ENCODE data around the gene NR3C2.
"Not testable (repeated sequence)": the region's sequence is repeated elsewhere in the genome, so short reads cannot be mapped to it uniquely, and the experiment has no call there.

The NR3C2 gene

DNA sequence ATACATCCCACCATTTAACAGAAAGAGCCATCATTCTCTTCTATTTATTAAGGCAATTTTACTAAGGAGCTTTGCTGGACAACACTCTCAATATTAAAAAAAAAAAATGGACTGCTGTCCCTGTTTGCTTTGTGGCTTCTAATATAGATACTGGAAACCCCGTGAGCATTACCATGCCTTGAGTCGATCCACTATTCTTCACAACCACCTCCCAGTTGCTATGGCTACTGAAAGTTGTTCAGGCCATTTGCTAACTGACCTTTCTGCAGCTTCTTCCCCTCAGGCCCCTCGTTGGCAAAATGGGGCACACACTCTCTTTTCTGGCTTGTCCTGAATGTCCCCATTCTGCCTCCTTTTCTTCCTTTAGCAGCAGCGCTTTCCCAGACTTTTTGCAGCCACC, 340.4 kb downstream of the NR3C2 start:
- Mint-ChIP-seq H3K4me3 (no peak overlapping the region), H3K36me3 (peaks cover 37% of the 10 kb centered on the region), H3K9me3 (no peaks in the 10 kb centered on the region), H3K27me3 (no peaks in the 10 kb centered on the region), H3K27ac (no peak overlapping the region), H3K4me1 (peaks cover 41% of the 10 kb centered on the region)

DNA sequence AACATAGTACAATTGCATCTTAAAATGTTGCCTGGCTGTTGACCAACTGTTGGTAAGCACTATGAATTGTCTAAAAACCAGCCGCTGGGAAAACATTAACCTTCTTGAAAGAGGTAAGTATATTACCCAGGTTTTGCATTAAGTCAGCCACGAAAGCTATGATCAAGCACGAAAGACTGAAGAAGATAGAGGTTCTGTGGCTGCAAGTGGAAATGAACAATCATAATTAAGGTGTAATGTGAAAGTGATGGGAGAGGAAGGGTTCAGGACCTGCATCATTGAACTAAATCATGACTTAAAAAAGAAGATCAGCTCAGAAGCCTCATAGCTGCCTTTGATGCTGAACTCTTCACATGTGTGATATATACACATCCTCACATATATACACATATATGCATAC, 341.0 kb downstream of the NR3C2 start:
- no peak overlapping the region for H3K4me3 Mint-ChIP-seq
- peaks cover 35% of the 10 kb centered on the region for H3K36me3 Mint-ChIP-seq

DNA sequence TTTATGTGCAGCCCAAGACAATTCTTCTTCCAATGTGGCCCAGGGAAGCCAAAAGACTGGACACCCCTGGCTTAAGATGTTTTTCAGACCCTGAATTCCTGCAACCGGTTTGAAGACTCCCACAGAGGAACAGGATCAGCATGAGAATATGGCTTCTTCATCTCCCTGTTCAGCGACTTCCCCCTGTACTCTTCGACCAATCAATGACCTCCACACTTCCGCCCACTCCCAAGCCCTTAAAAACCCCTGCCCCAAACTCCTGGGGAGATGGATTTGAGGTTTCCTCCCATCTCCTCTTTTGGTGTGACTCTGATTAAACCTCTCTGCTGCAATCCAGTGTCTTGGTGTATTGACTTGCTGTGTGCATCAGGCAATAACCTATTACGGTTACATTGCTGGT, 344.4 kb downstream of the NR3C2 start:
- H3K4me3 Mint-ChIP-seq: no peak overlapping the region
- H3K9me3 Mint-ChIP-seq: no peaks in the 10 kb centered on the region
- H3K27me3 Mint-ChIP-seq: no peaks in the 10 kb centered on the region
- no peak overlapping the region for H3K27ac Mint-ChIP-seq
- H3K36me3 Mint-ChIP-seq: peaks cover 22% of the 10 kb centered on the region
- peaks cover 36% of the 10 kb centered on the region for H3K4me1 Mint-ChIP-seq

More for the DNA sequence above, 341.0 kb downstream of the NR3C2 start:
- Mint-ChIP-seq H3K4me1 (peaks cover 43% of the 10 kb centered on the region), H3K27ac (peak overlapping the region; percentile 1), H3K27me3 (no peaks in the 10 kb centered on the region), H3K9me3 (no peaks in the 10 kb centered on the region)

DNA sequence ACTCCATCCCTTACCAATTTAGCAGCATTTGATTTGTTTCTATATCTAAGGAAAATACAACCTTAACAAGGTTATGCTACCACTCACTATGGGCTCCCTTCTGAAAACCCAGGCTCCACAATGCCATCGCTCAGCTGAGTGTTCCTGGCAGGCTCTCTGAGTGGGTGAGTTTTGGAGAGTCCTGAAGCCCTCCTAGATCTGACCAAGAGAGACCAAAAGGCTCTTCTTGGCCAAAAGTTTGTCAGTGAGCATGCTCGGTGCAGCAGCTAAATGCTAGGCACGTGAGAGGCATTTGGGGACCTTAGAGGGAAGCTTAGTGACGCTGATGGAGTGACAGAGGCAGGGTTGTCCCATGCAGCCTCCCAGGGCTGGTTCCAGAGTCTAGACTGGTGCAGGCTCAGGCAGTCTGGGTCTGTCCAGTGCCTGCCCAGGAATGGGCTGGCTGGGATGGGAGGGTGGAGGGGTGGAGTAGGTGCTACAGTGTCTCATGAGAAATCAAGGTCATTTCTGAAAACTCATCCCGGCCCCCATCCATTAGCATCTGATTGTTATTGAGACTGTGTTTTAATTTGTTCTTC, 346.8 kb downstream of the NR3C2 start:
- Mint-ChIP-seq H3K9me3 (no peaks in the 10 kb centered on the region), H3K27me3 (no peaks in the 10 kb centered on the region), H3K36me3 (peaks cover 11% of the 10 kb centered on the region), H3K27ac (no peak overlapping the region), H3K4me1 (peaks cover 25% of the 10 kb centered on the region), H3K4me3 (no peak overlapping the region)

DNA sequence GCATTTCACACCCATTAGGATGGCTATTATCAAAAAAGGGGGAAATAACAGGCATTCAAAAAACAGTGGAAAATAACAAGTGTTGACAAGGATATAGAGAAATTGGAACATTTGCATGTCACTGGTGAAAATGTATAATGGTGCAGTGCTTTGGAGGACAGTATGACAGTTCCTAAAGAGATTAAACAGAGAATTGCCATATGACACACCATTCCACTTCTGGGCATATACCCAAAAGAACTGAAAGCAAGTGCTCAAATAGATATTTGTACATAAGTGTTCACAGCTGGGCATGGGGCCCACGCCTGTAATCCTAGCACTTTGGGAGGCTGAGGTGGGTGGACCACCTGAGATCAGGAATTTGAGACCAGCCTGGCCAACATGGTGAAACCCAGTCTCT, 348.1 kb downstream of the NR3C2 start:
- no peak overlapping the region for H3K4me3 Mint-ChIP-seq
- H3K27me3 Mint-ChIP-seq: no peaks in the 10 kb centered on the region
- no peaks in the 10 kb centered on the region for H3K9me3 Mint-ChIP-seq
- H3K27ac Mint-ChIP-seq: peak overlapping the region; percentile 3
- peaks cover 21% of the 10 kb centered on the region for H3K4me1 Mint-ChIP-seq
- H3K36me3 Mint-ChIP-seq: peaks cover 8% of the 10 kb centered on the region

DNA sequence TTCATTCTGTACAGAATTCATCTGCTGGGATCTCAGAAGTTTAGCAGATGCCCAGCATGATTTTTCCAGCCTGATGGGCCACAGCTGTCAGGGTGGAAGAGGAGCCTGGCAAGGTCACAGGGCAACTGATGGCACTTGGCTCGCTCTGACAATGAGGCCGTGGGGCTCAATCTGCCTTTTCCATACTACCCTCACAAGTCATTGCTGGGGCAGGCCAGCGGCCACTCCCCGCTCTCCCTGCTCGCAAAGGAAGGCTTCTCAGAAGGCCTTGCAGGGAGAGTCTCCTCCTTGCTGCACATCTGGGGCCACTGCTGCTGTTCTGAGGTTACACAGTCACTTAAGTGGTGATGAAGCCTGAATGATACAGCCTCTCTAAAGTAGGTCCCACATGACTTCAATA, 349.1 kb downstream of the NR3C2 start:
- Mint-ChIP-seq H3K9me3 (no peaks in the 10 kb centered on the region), H3K27me3 (no peaks in the 10 kb centered on the region), H3K36me3 (peaks cover 6% of the 10 kb centered on the region), H3K4me1 (peaks cover 20% of the 10 kb centered on the region), H3K4me3 (no peak overlapping the region), H3K27ac (no peak overlapping the region)

DNA sequence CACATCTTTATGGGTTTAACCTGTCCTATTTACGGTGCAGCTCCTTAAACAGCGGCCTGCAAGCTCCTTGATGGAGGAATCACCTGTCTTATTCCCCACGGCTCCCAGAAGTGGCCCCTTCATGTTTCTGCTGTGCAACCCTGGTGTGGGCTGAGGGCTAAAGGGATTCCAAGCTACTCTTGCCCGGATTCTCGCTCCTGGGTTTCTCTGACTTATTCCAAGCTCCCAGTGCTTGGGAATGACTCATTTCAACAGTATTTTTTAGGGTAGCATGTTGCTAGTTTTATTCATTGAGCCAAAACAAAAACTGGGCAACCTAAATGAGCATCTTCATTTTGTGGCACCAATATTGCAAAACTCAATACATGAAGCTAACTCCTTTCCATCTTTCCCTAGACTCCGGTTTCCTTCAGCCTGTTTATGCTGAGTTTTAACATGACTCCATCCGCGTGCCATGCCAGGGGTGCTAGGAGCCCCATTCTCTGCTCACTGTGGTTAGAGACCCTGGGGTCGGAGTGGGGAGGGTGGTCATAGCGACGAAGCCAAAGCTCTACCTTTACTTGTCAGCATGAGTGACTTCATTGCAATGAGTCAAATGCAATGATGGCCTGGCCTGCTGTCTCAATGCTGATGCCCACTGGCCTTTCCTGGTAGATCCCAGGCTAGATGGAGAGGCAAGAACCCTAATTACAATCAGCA, 349.7 kb downstream of the NR3C2 start:
- Mint-ChIP-seq H3K9me3 (no peaks in the 10 kb centered on the region), H3K4me1 (peaks cover 23% of the 10 kb centered on the region), H3K27ac (no peak overlapping the region), H3K36me3 (peaks cover 6% of the 10 kb centered on the region), H3K4me3 (no peak overlapping the region), H3K27me3 (no peaks in the 10 kb centered on the region)

DNA sequence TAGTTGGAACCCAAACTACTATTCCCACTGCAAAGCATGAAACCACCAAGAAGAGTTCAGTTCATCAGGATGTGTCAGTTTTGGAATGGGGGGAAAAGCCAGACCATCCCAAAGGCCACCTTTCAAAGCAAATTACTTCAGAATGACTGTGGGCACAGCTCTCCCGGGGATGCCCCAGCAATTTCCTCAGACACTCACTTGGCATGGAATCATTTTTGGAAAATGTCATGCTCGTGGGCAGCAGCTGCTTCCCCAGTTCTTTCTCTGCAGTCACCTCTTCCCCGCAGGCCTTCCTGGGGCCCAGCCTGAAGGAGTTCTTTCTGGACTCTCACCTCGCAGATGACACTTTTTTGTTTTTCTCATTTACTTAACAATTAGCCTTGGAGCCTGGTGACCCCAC, 350.3 kb downstream of the NR3C2 start:
- no peak overlapping the region for H3K27ac Mint-ChIP-seq
- peaks cover 8% of the 10 kb centered on the region for H3K36me3 Mint-ChIP-seq
- no peak overlapping the region for H3K4me3 Mint-ChIP-seq
- H3K4me1 Mint-ChIP-seq: peaks cover 27% of the 10 kb centered on the region
- H3K9me3 Mint-ChIP-seq: no peaks in the 10 kb centered on the region
- no peaks in the 10 kb centered on the region for H3K27me3 Mint-ChIP-seq

DNA sequence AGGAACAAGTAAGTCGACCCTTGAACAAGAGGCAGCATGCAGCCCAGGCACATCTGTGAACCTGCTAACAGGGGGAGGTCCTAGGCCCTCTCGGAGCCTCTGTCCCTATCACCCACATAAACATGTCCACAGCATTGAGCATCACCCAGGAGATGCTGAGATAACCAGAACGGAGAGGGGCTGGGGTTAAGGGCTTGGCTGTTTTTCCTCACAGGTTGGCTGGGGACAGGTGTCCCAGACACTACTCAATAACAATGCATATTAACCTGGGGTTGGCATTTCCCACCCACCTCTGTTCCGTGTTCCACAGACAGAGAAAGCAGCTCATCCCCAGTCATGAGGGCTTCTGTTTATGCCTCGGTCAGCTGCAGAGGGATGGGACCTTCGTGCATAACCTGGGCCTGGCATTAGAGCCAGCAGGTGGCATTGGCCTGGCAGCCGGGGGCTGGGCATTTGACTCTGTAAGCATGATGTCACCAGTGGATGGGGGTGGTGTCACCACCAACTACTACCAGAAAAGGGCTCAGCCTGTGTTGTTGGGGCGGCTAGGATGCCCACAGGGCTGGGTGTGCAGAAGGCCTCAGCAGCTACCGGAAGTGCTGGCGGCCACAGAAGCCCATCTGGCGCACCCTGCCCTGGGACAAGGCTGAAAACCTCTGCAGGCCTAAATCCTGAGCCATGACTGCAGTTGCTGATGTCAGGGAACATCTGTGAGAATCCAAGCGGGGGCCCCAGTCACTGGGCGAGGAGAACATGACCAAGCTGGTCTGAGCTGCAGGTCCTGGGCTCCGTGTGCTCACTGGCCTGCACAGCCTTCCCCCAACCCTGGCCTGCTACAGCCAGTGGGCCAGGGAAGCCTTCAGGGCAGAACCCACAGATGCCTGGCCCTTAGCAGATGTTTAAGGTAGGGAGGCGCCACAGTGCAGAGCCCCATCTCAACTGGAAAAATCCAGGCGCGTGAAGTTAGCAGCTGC, 351.4 kb downstream of the NR3C2 start:
- H3K27ac Mint-ChIP-seq: no peak overlapping the region

DNA sequence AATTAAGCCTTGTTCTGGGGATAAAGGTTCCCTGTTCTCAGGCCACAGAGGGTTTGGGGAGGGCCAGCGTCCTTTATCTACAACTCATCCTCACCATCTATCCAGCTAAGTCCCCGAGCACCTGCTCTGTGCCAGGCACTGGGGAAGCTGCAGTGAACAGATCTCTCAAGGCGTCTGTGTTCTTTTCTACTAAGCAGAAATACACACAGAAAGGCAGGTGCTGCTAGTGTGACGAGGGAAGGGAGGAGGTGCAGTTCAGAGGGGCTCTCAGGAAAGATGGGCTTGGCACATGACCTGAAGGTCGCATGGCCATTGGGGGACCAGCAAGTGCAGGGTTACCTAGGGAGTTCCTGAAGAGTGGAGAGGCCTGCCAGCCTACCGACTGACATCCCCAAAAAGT, 352.2 kb downstream of the NR3C2 start:
- H3K4me3 Mint-ChIP-seq: no peak overlapping the region
- H3K27me3 Mint-ChIP-seq: no peaks in the 10 kb centered on the region
- no peak overlapping the region for H3K27ac Mint-ChIP-seq
- H3K4me1 Mint-ChIP-seq: peaks cover 38% of the 10 kb centered on the region
- peaks cover 9% of the 10 kb centered on the region for H3K9me3 Mint-ChIP-seq
- H3K36me3 Mint-ChIP-seq: peaks cover 13% of the 10 kb centered on the region

More for the DNA sequence above, 351.4 kb downstream of the NR3C2 start:
- no peaks in the 10 kb centered on the region for H3K27me3 Mint-ChIP-seq
- H3K9me3 Mint-ChIP-seq: peaks cover 2% of the 10 kb centered on the region
- no peak overlapping the region for H3K4me3 Mint-ChIP-seq
- peaks cover 30% of the 10 kb centered on the region for H3K4me1 Mint-ChIP-seq
- H3K36me3 Mint-ChIP-seq: peaks cover 8% of the 10 kb centered on the region

DNA sequence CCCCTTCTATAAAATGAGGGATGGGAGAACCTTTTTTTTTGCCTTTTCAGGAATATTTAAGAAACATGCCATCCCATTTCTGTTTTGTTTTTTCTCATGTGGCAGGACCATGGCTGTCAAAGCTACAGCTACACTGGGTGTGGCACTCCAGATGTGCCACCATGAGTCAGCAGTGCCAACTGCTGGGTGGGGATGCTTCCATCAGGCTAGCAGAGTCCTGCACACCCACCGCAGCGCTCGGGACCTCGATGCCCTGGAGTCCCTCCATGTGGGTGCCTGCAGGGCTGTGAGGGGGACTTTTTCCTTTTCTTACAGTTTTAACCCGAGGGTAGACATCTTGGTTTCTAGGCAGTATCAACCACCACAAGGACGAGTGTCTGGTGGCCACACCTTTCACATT, 352.6 kb downstream of the NR3C2 start:
- Mint-ChIP-seq H3K36me3 (peaks cover 15% of the 10 kb centered on the region), H3K27me3 (no peaks in the 10 kb centered on the region), H3K9me3 (peaks cover 9% of the 10 kb centered on the region), H3K4me1 (peaks cover 42% of the 10 kb centered on the region), H3K27ac (no peak overlapping the region), H3K4me3 (no peak overlapping the region)

DNA sequence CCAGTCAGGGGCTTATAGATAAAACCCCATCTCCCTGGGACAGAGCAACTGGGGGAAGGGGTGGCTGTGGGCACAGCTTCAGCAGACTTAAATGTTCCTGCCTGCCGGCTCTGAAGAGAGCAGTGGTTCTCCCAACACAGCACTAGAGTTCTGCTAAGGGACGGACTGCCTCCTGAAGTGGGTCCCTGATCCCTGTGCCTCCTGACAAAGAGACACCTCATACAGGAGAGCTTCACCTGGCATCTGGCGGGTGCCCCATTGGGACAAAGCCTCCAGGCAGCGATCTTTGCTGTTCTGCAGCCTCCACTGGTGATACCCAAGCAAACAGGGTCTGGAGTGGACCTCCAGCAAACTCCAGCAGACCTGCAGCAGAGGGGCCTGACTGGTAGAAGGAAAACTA, 359.1 kb downstream of the NR3C2 start:
- H3K4me3 Mint-ChIP-seq, H3K27ac Mint-ChIP-seq, H3K9me3 Mint-ChIP-seq, H3K27me3 Mint-ChIP-seq: not testable (repeated sequence)
- Mint-ChIP-seq H3K36me3 (peaks cover 44% of the 10 kb centered on the region), H3K4me1 (peaks cover 40% of the 10 kb centered on the region)

DNA sequence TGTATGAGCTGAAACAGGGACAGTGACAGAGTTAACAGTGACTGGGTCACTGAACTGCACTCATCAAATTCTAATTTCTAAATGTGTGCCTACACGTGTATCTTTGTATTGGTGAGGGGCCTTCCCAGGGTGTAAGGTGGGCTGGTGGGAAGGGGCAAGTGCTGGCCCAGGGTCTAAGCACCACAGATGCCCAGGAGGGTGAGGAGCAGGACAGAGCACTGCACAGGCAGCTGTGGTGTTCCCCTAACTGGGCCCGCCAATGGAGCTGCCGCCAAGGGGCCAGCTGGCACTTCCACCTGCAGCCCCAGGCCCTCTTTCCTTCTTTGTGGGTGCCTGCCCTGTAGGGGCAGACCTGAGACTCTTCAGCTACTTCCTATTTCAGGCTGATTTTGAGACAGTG, 360.5 kb downstream of the NR3C2 start:
- no peaks in the 10 kb centered on the region for H3K27me3 Mint-ChIP-seq
- peaks cover 45% of the 10 kb centered on the region for H3K36me3 Mint-ChIP-seq

DNA sequence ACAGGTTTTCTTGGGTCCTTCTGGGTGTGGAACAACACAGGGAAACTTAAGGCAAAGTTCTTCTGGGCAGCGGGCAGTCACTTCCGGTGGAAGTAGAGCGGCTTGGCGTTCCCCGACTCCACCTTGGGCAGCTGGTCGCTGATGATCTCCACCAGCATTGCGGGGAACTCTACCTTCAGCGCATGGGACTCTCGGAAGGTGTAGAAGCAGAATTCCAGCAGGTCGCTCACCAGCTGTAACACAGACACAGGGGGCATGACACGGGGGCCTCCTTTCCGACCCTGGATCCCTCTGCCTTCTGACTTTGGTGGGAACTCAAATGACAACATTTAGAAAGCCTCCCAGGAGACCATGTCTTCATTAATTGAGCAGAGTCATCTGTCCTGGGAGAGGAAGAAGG, 360.9 kb downstream of the NR3C2 start:
- Mint-ChIP-seq H3K4me1 (peaks cover 25% of the 10 kb centered on the region), H3K27me3 (no peaks in the 10 kb centered on the region), H3K4me3 (no peak overlapping the region), H3K27ac (no peak overlapping the region), H3K9me3 (peaks cover 9% of the 10 kb centered on the region), H3K36me3 (peaks cover 48% of the 10 kb centered on the region)

More for the DNA sequence above, 360.5 kb downstream of the NR3C2 start:
- H3K4me1 Mint-ChIP-seq: peaks cover 28% of the 10 kb centered on the region
- no peak overlapping the region for H3K4me3 Mint-ChIP-seq
- H3K27ac Mint-ChIP-seq: no peak overlapping the region
- peaks cover 9% of the 10 kb centered on the region for H3K9me3 Mint-ChIP-seq

DNA sequence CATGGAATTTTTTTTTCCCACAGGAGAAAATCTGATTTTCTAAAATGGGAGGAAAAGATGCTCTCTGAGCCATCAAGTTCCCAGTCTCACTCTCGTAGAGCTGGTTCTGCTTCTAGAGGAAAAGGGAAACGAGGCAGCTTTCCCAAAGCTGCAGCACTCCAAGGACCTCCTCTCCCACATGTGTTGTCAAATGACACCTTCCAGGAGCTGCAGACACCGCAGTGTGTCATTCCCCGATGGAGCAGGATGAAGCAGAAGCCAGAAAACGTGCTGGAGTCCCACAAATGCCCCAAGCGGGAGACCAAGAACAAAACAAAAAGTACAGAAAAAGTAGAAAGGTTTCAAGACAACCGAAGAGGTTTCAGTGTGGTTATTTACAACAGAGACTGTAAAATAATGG, 362.3 kb downstream of the NR3C2 start:
- Mint-ChIP-seq H3K4me3 (no peak overlapping the region), H3K27me3 (no peaks in the 10 kb centered on the region), H3K4me1 (peaks cover 13% of the 10 kb centered on the region), H3K36me3 (peaks cover 51% of the 10 kb centered on the region), H3K27ac (no peak overlapping the region), H3K9me3 (no peaks in the 10 kb centered on the region)

DNA sequence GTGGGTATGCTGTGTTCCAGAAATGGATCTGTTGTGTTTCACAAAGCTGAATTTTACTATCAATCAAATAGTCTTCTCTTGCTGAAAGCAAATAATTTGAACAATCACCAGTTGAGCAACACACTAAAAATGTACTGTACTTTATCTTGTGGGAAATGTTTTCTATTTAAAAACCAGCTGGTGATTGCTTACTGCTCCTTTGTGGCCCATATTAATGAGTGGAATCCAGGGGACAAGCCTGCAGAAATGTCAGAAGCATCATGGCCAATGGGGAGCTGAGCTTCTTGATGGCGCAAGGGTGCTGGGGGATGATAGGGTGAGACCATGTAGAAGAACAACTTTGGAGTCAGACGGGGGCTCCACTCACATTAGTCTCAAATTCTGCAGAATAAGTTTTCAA, 364.2 kb downstream of the NR3C2 start:
- Mint-ChIP-seq H3K27ac (no peak overlapping the region), H3K27me3 (no peaks in the 10 kb centered on the region), H3K4me3 (no peak overlapping the region), H3K9me3 (peaks cover 7% of the 10 kb centered on the region), H3K4me1 (no peaks in the 10 kb centered on the region), H3K36me3 (peaks cover 55% of the 10 kb centered on the region)

Measured in activated naive CD4-positive, alpha-beta T cell treated with anti-CD3 and anti-CD28 coated beads, Interleukin-2, amount 50 U/mL, for 24 hours (primary cell).